ENCODE measurements around the gene TBCK. TPM values are rescaled to one million over a fixed set of nuclear protein-coding genes. Genes with fewer than 3 reads are reported as not detected.

Gene TBCK
- total and polyA plus RNA-seq, 2 donors (not counting 3 experiments of a cell fraction or from before 2014, with no cell fraction given): 18.2 to 38.6 TPM

DNA sequence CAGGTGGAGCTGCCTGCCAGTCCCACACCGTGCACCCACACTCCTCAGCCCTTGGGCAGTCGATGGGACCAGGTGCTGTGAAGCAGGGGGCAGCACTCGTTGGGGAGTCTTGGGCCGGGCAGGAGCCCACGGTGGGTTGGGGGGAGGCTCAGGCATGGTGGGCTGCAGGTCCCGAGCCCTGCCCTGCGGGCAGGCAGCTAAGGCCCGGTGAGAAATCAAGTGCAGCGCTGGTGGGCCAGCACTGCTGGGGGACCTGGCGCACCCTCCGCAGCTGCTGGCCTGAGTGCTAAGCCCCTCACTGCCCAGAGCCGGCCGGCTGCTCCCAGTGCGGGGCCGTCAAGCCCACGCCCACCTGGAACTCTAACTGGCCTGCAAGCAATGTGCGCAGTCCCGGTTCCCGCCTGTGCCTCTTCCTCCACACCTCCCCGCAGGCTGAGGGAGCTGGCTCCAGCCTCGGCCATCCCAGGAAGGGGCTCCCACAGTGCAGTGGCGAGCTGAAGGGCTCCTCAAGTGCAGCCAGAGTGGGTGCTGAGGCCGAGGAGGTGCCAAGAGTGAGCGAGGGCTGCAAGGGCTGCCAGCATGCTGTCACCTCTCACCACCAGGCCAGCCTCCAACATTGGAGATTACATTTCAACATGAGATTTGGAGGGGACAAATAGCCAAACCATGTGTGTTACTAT, 223.5 kb downstream of the TBCK start:
- CTCF ChIA-PET: no interaction called here
- no peaks in the 10 kb centered on the region for H3K79me2 ChIP-seq (ENCODE audit: control insufficient read depth, insufficient read depth, low read length)
- H3K9ac ChIP-seq (replicated peaks; ENCODE audit: extremely low read depth, insufficient read depth, low read length): no peak overlapping the region
- no peaks in the 10 kb centered on the region for H3K4me1 ChIP-seq (ENCODE audit: control insufficient read depth, extremely low read depth, insufficient read depth, low read length)
- no peak overlapping the region for H3K4me3 ChIP-seq (replicated peaks in 1 of 3; ENCODE audit: insufficient read depth in 1 of 3, low read depth in 1 of 3, low read length in 3 of 3)
- FAIRE-seq (no peak), DNase-seq (ENCODE audit: low read depth, low spot score) (no peak)
- dilution Hi-C loops (cut with MboI; ENCODE audit: extremely low pct_ligation_motif_present, low sequenced_read_pairs): no loop called here
- peaks cover 2% of the 10 kb centered on the region for H3K9me3 ChIP-seq (replicated peaks; ENCODE audit: control insufficient read depth, insufficient read depth, low read length)
- no peaks in the 10 kb centered on the region for H3K27me3 ChIP-seq (ENCODE audit: control insufficient read depth in 2 of 2, insufficient read depth in 2 of 2, low read length in 2 of 2)
- H3K27ac ChIP-seq (ENCODE audit: insufficient read depth, low read depth, low read length): no peak overlapping the region
- BruUV-seq (replicated peaks): no TSS peak
- no peak overlapping the region for H2AFZ ChIP-seq (ENCODE audit: low read depth, low read length)
- peaks cover 3% of the 10 kb centered on the region for H3K9me1 ChIP-seq (replicated peaks; ENCODE audit: control insufficient read depth, extremely low read depth, insufficient read depth, low read length)
- intact Hi-C loops (cut with micrococcal nuclease): no loop called here
- POLR2A ChIA-PET: no interaction called here
- H3K36me3 ChIP-seq (ENCODE audit: control insufficient read depth in 2 of 2, extremely low read depth in 1 of 2, insufficient read depth in 2 of 2, low read length in 2 of 2): peaks cover 0 to 6% of the 10 kb centered on the region in 2 experiments
- TF ChIP-seq, protein P1, sequence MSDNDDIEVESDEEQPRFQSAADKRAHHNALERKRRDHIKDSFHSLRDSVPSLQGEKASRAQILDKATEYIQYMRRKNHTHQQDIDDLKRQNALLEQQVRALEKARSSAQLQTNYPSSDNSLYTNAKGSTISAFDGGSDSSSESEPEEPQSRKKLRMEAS (IDR thresholded peaks at IDR 0.05; ENCODE audit: insufficient read depth, insufficient read length): no peak
- TF ChIP-seq GATA2 (IDR thresholded peaks at IDR 0.05; ENCODE audit: insufficient read depth, insufficient read length, low read depth, low read length) (no peak), EZH2 (IDR thresholded peaks at IDR 0.05; ENCODE audit: borderline replicate concordance, low read depth, low read length, severe bottlenecking) (no peak), MYC (IDR thresholded peaks at IDR 0.05; ENCODE audit: low read depth, low read length) (no peak), POLR2AphosphoS5 (IDR thresholded peaks at IDR 0.05; ENCODE audit: insufficient read depth, low read depth, low read length) (no peak), JUN (IDR thresholded peaks at IDR 0.05; ENCODE audit: borderline replicate concordance, insufficient read depth, insufficient read length, low read depth) (no peak), POLR2A (IDR thresholded peaks at IDR 0.05; ENCODE audit: low read depth, low read length) (no peak), FOS (IDR thresholded peaks at IDR 0.05; ENCODE audit: borderline replicate concordance, insufficient read depth, low read length) (no peak)
- TF ChIP-seq, protein P2, sequence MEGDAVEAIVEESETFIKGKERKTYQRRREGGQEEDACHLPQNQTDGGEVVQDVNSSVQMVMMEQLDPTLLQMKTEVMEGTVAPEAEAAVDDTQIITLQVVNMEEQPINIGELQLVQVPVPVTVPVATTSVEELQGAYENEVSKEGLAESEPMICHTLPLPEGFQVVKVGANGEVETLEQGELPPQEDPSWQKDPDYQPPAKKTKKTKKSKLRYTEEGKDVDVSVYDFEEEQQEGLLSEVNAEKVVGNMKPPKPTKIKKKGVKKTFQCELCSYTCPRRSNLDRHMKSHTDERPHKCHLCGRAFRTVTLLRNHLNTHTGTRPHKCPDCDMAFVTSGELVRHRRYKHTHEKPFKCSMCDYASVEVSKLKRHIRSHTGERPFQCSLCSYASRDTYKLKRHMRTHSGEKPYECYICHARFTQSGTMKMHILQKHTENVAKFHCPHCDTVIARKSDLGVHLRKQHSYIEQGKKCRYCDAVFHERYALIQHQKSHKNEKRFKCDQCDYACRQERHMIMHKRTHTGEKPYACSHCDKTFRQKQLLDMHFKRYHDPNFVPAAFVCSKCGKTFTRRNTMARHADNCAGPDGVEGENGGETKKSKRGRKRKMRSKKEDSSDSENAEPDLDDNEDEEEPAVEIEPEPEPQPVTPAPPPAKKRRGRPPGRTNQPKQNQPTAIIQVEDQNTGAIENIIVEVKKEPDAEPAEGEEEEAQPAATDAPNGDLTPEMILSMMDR (IDR thresholded peaks at IDR 0.05; ENCODE audit: extremely low read depth in 1 of 2, insufficient read depth in 1 of 2, low read depth in 1 of 2, low read length in 2 of 2): no peak
- H4K20me1 ChIP-seq (replicated peaks; ENCODE audit: control insufficient read depth, extremely low read depth, insufficient read depth, low read length): no peaks in the 10 kb centered on the region
- no peak overlapping the region for H3K4me2 ChIP-seq (ENCODE audit: insufficient read depth, low read length)
